Left lung (tissue), 10 donors: ENCODE results near the gene GSK3A. TPM values are rescaled to one million over a fixed set of nuclear protein-coding genes. Genes with fewer than 3 reads are reported as not detected.
"Not testable (repeated sequence)": the region's sequence is repeated elsewhere in the genome, so short reads cannot be mapped to it uniquely, and the experiment has no call there.

Source experiments
- ATAC-seq: fragments of 200-7000 bp; cut with Tn5 transposase; one replicate; pipeline ENCODE4 v1.9.1; 2020; ENCODE audit warnings: moderate library complexity
- DNase-seq, 4 donors: peaks; one replicate each; pipeline ENCODE4 v3.0.0-alpha.2; 2013 to 2020
- H3K27ac ChIP-seq, 2 donors: fragments of 200-600 bp; sonication (generic) in 1 of 2; one replicate each; pipeline versions ENCODE4 v1.5.0 to v1.8.0; 2020 to 2021
- H3K27me3 ChIP-seq, 2 donors: fragments of 200-600 bp; sonication (generic) in 1 of 2; one replicate each; pipeline versions ENCODE4 v1.5.0 to v1.8.0; 2020 to 2021
- H3K36me3 ChIP-seq, 2 donors: fragments of 200-600 bp; sonication (generic) in 1 of 2; one replicate each; pipeline versions ENCODE4 v1.5.0 to v1.8.0; 2020 to 2021
- H3K4me1 ChIP-seq, 2 donors: fragments of 200-600 bp; one replicate each; pipeline ENCODE4 v1.8.0; 2021
- H3K4me3 ChIP-seq, 2 donors: fragments of 200-600 bp; sonication (generic) in 1 of 2; one replicate each; pipeline versions ENCODE4 v1.5.0 to v1.8.0; 2020 to 2021; ENCODE audit warnings: mild to moderate bottlenecking in 1 of 2
- H3K9me3 ChIP-seq, 2 donors: fragments of 200-600 bp; sonication (generic) in 1 of 2; one replicate each; pipeline versions ENCODE4 v1.5.0 to v1.8.0; 2020 to 2021
- intact Hi-C, 2 donors: fragments of 100-400 bp; cut with DNase I; formaldehyde crosslinking; loops; one replicate each; pipeline versions ENCODE4 v1.11.2 to v1.14.2; 2022
- polyA plus RNA-seq, 6 donors: library from polyadenylated mRNA; unstranded; fragments of 120-200 nt; gene quantifications; one replicate each; pipeline ENCODE4 v1.2.1, GENCODE V29; 2013; ENCODE audit not compliant: insufficient read length in 6 of 6
- total RNA-seq, 2 donors: library from RNA; stranded (reverse); fragmentation: NEBNext Ultra II Directional; extraction: Animal tissue kit (Norgen Biotek cat#: 25700); gene quantifications; one replicate each; pipeline ENCODE4 v1.2.1, GENCODE V29; 2021
- TF ChIP-seq, protein P1 (sequence below), 2 donors: fragments of 200-600 bp; sonication (generic) in 1 of 2; IDR thresholded peaks; one replicate each; pipeline versions ENCODE4 v1.5.0 to v1.8.0; 2021; ENCODE audit warnings: antibody characterized with exemption in 2 of 2
- donor health status: DM: no; HTN: yes; CAD: no.
- donor health status: DM: no; HTN: no; CAD: no.

The GSK3A gene
- total and polyA plus RNA-seq, 8 donors = 33.4 to 67.4 (median 61.1) TPM

DNA sequence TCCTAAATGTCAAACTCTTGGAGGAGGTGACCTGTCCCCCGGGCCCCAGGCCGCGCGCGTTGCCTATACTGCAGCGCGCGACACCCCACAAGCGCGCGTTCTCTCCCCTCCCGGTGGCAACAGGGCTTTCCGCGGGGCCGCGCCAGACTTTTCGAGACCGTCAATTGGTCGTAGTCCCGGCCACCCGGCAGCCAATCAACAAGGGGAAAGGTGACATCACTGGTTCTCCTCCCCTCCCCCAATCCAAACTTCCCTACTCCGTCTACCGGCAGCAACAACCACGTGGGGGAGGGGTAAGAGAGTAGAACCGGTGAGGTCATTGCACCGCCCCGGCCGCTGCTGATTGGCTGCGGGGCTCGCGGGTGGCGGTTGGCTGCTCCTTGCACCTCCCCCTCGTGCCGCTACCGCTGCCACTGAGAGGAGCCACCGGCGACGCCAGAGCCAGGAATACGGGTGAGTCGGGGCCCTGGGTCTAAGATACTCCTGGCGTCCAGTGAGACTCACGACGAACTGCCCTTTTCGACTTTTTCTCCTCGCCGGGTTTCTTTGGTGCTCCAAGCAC, 25.8 kb upstream of the GSK3A start:
- peaks cover 0 to 16% of the 10 kb centered on the region in 2 donors for H3K36me3 ChIP-seq
- peak overlapping the region; percentile 94 to 96 for H3K27ac ChIP-seq
- H3K27me3 ChIP-seq = no peaks in the 10 kb centered on the region
- peak; percentile 82 for ATAC-seq
- DNase-seq = peak; percentile 96 to 100 (median 100)
- intact Hi-C loops = no loop called here
- peaks cover 7 to 35% of the 10 kb centered on the region in 2 donors for H3K4me1 ChIP-seq
- TF ChIP-seq, protein P1, sequence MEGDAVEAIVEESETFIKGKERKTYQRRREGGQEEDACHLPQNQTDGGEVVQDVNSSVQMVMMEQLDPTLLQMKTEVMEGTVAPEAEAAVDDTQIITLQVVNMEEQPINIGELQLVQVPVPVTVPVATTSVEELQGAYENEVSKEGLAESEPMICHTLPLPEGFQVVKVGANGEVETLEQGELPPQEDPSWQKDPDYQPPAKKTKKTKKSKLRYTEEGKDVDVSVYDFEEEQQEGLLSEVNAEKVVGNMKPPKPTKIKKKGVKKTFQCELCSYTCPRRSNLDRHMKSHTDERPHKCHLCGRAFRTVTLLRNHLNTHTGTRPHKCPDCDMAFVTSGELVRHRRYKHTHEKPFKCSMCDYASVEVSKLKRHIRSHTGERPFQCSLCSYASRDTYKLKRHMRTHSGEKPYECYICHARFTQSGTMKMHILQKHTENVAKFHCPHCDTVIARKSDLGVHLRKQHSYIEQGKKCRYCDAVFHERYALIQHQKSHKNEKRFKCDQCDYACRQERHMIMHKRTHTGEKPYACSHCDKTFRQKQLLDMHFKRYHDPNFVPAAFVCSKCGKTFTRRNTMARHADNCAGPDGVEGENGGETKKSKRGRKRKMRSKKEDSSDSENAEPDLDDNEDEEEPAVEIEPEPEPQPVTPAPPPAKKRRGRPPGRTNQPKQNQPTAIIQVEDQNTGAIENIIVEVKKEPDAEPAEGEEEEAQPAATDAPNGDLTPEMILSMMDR (IDR thresholded peaks at IDR 0.05) = no peak
- H3K9me3 ChIP-seq = no peaks in the 10 kb centered on the region
- peak overlapping the region; percentile 46 to 60 for H3K4me3 ChIP-seq

GRCh38 chr19:42267644-42268141, 25.3 kb upstream of the GSK3A start:
- TF ChIP-seq, protein P1 (IDR thresholded peaks at IDR 0.05) = no peak
- Histone ChIP-seq H3K36me3 (peaks cover 0 to 11% of the 10 kb centered on the region in 2 donors), H3K4me1 (peaks cover 7 to 35% of the 10 kb centered on the region in 2 donors), H3K27me3 (no peaks in the 10 kb centered on the region), H3K9me3 (no peaks in the 10 kb centered on the region), H3K4me3 (peak overlapping the region; percentile 35 to 60), H3K27ac (peak overlapping the region; percentile 94 to 96)
- ATAC-seq (no peak), DNase-seq (peak in 1 of 4 donors; percentile 32)
- intact Hi-C loops = no loop called here

DNA sequence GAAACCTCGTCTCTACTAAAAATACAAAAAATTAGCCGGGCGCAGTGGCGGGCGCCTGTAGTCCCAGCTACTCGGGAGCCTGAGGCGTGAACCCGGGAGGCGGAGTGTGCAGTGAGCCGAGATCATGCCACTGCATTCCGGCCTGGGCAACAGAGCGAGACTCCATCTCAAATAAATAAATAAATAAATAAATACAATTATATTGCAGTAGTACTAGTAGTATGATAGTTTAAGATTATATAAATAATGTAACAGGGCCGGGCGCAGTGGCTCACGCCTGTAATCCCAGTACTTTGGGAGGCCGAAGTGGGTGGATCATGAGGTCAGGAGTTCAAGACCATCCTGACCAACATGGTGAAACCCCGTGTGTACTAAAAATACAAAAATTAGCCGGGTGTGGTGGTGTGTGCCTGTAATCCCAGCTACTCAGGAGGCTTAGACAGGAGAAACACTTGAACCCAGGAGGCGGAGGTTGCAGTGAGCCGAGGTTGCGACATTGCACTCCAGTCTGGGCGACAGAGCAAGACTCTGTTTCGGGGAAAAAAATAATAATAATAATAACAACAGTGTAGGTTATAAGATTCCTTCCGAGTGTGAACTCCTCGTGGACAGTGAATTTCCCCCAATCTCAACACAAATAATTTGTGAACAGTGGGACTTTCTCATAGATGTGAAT, 24.7 kb upstream of the GSK3A start:
- ATAC-seq, H3K36me3 ChIP-seq, DNase-seq, H3K27me3 ChIP-seq, intact Hi-C loops, H3K9me3 ChIP-seq, H3K4me3 ChIP-seq: not testable (repeated sequence)
- H3K4me1 ChIP-seq = peaks cover 7 to 33% of the 10 kb centered on the region in 2 donors
- H3K27ac ChIP-seq = peak overlapping the region in 1 of 2 donors; percentile 96

GRCh38 chr19:42266105-42266504, 23.7 kb upstream of the GSK3A start:
- H3K36me3 ChIP-seq, ATAC-seq, H3K27me3 ChIP-seq, intact Hi-C loops, H3K9me3 ChIP-seq, H3K27ac ChIP-seq, H3K4me3 ChIP-seq, DNase-seq: not testable (repeated sequence)
- peaks cover 6 to 23% of the 10 kb centered on the region in 2 donors for H3K4me1 ChIP-seq

DNA sequence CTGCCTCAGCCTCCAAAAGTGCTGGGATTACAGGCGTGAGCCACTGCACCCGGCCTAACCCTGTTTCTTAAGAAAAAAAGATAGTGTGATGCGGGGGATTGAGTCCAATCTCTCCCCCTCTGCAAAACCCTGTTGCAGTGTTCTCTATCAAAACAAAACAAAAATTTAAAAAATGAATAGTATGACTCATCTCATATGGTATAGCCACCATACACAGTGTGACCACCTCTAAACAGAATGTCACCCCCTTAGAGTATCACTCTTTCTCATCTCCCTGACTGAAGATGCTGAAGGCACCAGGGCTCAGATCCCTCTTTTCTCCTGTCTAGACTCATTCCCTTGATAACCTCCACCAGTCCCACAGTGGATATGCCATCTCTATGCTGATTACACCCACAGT, 19.4 kb upstream of the GSK3A start:
- intact Hi-C loops = no loop called here
- ATAC-seq (no peak), DNase-seq (no peak)
- Histone ChIP-seq H3K9me3 (no peaks in the 10 kb centered on the region), H3K4me1 (peaks cover 0 to under 1% of the 10 kb centered on the region in 2 donors), H3K4me3 (no peak overlapping the region), H3K27me3 (peaks cover 0 to 5% of the 10 kb centered on the region in 2 donors), H3K36me3 (no peaks in the 10 kb centered on the region), H3K27ac (no peak overlapping the region)
- TF ChIP-seq, protein P1 (IDR thresholded peaks at IDR 0.05) = no peak

GRCh38 chr19:42257842-42258241, 15.4 kb upstream of the GSK3A start:
- H3K9me3 ChIP-seq, H3K4me3 ChIP-seq, ATAC-seq, DNase-seq, intact Hi-C loops, H3K36me3 ChIP-seq, H3K27ac ChIP-seq: not testable (repeated sequence)
- peaks cover 2 to 22% of the 10 kb centered on the region in 2 donors for H3K4me1 ChIP-seq
- peaks cover 0 to 19% of the 10 kb centered on the region in 2 donors for H3K27me3 ChIP-seq
